GM19324 (cell line): ENCODE data around the gene OSBPL8.

Experiments used
- ATAC-seq: cut with Tn5 transposase; IDR thresholded peaks from one replicate; pipeline ENCODE4 v1.9.1; 2021; ENCODE audit warnings: mild to moderate bottlenecking, moderate library complexity; ENCODE audit not compliant: unreplicated experiment, low FRiP score

Gene OSBPL8, protein sequence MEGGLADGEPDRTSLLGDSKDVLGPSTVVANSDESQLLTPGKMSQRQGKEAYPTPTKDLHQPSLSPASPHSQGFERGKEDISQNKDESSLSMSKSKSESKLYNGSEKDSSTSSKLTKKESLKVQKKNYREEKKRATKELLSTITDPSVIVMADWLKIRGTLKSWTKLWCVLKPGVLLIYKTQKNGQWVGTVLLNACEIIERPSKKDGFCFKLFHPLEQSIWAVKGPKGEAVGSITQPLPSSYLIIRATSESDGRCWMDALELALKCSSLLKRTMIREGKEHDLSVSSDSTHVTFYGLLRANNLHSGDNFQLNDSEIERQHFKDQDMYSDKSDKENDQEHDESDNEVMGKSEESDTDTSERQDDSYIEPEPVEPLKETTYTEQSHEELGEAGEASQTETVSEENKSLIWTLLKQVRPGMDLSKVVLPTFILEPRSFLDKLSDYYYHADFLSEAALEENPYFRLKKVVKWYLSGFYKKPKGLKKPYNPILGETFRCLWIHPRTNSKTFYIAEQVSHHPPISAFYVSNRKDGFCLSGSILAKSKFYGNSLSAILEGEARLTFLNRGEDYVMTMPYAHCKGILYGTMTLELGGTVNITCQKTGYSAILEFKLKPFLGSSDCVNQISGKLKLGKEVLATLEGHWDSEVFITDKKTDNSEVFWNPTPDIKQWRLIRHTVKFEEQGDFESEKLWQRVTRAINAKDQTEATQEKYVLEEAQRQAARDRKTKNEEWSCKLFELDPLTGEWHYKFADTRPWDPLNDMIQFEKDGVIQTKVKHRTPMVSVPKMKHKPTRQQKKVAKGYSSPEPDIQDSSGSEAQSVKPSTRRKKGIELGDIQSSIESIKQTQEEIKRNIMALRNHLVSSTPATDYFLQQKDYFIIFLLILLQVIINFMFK

DNA sequence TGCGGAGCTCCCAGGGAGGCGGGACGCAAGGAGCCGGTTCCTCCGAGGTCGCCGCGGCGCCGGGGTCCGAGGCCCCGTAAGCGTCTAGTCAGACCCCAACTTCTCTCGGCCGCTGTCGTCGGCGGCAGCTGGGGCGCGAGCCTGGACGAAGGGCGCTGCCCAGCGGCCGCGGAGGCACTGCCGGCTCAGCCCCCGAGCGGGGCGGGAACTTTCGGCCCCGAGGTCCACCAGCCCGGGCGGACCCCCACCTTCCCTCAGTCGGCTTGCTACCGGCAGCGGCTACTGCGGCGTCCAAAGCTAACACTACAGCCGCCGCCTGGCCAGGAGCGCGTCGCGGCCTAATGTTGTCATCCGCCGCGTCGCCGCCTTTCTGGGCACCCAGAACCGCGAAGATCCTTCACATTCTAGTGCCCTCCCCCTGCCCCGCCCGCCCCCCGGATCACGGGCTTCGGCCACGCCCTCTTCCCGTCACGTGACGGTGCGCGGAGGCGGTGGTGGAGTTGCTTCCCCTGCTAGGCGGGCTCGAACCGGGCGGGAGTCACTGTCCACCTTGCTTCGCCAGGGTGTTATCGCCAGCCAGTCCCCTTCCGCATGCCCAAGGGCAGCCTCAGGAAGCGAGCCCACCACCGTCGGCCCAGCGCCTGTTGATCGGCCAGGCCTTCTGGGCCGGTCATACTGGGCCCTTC is at the start of gene OSBPL8:
TSS of gene OSBPL8 (minus strand) at position 372 of the 686 bp plus-strand sequence. CDS start 72,220 bp downstream, outside the sequence.
- ATAC-seq: peak; percentile 89

DNA sequence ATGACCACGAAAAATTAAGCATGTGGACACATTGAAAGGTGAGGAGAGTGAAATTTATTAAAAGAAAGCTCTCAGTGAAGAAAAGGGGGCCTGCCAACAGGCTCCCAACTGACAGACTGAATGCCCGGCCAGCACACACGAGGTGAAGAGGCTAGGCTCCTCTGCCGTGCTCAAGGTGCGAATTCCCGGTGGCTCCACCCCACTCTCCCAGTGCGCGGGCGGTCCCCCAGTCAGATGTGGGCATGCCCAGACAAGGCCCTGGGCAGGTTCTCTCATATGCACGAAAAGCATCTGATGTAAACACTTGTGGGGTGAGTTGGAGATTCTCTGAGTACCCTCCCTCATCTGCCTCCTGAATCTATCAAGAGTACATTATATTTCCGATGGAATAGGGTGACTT is 48.5 kb upstream of the OSBPL8 start:
- no peak for ATAC-seq

DNA sequence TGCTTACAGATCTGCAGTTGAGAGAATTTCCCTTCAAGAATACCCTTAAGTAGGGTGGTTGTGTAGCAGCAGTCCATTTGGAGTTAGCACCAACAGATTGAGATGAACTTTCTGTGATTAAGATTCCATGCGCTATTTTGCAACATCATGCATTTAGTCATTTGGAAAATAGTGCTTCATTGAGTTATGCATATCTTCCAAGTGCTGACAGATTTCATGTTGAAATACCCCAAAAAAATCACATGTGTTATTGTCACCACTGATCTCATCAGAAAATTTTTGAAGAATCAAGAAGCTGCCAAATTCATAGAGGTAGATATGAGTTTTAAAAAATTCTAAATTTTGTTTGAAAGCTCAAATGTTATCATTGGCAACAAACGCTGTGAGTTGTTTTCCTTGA is 35.5 kb upstream of the OSBPL8 start:
- no peak for ATAC-seq

DNA sequence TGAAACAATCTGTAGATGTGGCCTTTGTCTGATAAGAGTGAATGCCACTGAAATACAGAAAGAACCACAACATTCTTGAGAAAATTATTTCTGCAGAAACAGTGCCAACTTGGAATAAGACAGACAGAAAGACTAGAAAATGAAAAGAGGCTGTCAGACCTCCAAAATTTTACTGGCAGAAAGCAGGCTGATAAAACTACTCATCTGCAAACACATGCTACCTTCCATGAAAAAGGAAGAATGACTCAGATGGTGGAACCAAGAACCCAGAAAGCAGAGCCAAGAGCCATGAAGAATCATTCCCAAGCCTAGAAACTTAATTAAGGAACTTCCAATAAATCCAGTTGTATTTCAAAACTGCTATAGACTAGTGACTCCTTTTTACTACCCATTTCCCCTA is 31.9 kb upstream of the OSBPL8 start:
- no peak for ATAC-seq

DNA sequence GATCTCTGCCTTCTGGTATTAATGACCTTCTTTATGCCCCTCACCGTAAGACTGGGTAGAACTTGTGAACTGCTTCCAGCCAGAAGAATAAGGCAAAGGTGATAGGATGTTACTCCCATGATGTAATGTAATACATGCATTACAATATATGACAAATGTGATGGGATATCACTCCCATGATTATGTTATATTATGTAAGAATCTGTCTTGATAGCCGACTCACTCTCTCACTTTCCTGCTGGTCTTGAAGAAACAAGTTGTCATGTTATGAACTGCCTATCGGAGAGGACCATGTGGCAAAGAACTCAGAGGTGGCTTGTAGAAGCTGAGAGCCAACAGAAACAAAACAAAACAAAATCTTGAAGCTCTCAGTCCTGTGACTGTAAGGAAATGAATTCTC is 30.6 kb upstream of the OSBPL8 start:
- ATAC-seq: no peak

DNA sequence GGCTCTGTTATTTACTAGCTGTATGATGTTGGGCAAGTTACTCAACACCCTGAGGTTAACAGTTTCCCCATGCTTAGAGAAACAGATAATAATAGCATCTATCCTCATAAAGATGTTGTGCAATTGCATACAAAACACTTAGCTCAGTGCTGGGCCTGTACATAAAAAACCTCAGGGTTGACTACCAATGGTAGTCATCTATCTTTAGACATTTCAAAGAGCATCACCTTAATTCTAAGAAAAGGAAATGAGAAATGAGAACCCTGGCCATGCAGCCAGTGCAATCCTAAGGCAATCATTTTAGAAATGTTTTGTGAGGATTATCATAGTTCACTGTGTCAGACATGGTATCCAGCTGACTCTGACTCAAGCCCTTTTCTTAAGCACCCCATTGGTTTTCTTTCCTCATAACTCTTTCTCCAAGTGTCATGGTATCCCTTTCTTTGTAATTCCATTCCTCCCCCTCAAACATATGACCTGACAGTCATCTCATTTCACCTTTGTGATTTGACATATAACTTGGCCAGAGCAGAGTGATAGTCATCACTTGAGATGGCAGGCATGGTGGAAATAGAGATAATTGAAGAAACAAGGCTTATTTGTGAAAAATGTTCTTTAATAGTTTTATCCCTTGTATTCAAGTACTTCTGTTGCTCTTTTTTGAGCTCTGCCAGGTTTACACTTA is 29.5 kb upstream of the OSBPL8 start:
- ATAC-seq: no peak

DNA sequence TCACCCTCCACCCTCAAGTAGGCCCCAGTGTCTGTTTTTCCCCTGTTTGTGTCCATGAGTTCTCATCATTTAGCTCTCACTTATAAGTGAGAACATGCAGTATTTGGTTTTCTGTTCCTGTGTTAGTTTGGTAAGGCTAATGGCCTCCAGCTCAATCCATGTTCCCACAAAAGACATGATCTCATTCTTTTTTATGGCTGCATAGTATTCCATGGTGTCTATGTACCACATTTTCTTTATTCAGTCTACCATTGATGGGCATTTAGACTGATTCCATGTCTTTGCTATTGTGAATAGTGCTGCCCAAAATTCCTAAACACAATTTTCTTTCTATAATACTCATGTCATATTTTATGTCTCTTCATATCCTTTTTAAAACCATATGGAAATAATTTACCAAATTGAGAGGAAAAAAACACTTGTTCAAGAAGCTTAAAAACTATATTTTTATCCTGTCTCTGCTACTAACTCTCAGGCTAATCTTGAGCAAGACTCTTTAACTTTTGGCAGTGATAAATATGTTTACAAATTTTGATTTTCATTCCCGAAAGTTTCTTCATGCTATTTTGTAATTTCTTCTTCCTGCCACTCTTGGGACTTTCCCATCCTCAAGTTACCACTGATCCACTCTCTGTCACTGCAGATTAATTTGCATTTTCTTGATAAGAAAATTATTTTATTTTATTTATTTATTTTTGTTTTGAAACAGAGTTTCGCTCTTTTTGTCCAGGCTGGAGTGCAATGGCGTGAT is 28.0 kb upstream of the OSBPL8 start:
- no peak for ATAC-seq

DNA sequence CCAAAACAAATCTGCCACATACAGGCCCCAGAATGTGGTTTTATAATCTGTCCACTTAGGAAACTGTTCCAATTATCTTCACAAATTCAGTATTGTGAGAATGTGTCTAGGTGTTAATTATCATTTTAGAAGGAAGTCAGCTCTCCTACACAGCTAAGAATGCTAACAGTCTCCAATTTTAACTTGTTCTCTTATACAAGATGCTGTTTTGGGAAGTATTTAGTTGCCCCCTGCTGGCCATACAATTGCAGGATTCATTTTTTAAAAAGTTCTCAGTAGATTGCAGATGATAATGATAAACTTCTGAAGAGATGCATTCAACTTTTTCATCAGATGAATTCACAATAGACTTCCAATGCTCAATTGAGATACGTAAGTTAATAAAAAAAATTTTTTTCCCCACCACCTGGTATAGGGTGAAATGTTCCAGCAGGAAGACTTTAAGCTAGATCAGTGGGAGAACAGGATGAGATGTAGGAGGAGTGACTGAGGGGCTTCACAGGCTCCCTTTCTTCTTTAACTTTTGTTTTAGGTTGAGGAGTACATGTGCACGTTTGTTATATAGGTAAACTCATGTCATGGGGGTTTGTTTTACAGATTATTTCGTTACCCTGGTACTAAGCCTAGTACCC is 27.3 kb upstream of the OSBPL8 start:
- no peak for ATAC-seq

DNA sequence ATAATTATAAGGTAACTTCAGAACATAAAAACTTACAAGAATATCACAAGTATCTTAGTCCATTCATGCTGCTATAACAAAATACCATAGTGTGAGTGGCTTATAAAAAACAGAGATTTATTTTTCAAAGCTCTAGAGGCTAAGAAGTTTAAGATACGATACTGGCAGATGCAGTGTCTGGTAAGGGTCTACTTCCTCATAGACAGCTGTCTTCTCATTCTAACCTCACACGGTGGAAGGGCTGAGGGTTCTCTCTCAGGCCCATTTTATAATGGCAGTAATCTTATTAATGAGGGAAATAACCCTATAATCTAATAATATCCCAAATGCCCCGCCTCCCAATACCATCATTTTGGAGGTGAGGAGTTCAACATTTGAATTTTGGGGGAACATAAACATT is 23.7 kb upstream of the OSBPL8 start:
- ATAC-seq: no peak

DNA sequence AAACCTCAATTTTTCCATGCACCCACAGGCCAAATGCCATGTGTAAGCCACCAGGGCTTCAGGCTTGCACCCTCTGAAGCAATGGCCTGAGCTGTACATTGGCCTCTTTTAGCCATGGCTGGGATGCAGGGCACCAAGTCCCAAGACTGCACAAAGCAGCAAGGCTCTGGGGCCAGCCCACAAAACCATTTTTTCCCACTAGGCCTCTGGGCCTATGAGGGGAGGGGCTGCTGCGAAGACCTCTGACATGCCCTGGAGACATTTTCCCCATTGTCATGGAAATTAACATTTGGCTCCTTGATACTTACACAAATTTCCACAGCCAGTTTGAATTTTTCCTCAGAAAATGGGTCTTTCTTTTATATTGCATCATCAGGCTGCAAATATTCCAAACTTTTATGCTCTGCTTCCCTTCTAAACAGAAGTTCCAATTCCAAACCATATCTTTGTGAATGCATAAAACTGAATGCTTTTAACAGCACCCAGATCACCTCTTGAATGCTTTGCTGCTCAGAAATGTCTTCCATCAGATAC is 14.3 kb upstream of the OSBPL8 start:
- ATAC-seq: no peak

DNA sequence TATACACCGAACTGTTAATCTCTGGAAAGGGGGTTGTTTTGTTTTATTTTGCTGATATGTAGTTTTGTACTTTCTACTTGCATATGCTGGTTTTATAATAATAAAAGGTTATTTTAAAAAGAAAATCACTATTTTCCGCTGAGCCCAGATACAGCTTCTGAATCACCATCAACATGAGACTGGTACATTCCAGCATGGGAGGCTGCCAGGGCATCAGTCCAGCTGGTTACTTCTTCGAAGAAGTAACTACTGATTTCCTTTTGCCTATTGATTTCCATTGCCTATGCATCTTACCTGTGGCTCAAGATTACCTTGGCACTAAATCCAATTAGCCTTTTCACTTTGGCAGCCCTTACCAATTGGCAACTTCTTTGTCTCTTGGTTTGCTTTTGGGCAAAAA is 11.7 kb upstream of the OSBPL8 start:
- ATAC-seq: no peak

DNA sequence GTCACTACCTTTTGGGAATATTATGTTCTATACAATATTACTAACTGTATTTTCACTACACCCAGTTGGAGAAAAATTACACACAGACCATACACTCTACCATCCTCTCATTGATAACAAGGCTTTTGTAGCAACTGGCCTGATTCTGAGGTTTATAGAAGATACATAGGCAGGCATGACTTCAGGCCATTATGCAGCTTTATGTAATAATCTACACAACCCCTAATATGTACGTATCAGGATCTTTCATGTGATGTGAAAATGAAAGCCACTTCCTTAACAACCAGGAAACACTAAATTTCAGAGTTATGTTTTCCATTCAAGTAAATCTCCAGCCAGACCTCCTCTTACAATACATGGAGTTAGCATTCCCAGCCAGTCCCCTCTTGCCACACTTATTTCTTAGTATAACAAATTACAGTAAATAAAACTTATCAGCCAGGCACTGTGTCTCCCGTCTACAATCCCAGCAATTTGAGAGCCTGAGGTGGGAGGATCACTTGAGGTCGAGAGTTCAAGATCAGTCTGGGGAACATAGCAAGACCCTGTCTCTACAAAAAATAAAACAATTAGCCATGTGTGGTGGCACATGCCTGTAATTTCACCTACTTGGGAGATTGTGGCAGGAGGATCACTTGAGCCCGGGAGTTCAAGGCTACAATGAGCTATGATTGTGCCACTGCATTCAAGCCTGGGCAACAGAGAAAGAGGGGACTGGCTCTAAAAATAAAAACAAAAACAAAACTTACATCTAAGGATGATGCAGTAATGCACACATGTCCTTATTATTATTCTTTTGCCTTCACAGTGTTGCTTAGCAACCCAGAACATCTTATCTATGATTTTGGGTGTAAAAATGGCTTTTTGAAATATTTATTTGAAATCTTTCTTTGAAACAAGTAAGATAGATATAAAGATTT is 10.4 kb upstream of the OSBPL8 start:
- no peak for ATAC-seq

DNA sequence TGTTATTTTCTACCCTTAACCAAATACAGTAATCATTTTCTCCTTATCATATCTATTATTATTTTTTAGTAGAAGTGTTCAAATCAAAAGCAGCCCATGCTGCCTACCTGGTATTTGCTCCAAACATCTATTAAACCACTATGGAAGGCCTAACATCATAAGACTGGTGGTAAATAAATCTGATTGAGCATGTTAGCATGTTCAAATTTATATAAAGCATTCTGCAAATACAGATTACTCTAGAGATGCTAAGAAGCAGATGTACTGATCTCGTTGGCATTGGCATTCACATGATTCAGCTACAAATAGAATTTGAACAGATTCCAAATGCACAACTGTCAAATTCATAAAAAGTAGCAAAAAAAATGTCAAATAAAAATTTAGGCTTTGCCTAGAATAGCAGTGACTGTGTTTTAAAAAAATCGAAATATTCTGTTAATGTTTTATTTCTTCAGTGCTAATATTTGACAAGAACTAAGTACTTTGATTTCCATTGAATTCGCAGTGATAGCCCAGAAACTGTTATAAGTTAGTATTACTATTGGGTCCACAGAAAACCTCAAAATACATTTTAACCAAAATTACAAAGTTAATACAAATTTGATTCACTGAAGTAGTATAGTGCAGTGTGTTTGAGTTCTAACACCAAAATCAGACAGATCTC is 9.4 kb upstream of the OSBPL8 start:
- ATAC-seq: no peak

DNA sequence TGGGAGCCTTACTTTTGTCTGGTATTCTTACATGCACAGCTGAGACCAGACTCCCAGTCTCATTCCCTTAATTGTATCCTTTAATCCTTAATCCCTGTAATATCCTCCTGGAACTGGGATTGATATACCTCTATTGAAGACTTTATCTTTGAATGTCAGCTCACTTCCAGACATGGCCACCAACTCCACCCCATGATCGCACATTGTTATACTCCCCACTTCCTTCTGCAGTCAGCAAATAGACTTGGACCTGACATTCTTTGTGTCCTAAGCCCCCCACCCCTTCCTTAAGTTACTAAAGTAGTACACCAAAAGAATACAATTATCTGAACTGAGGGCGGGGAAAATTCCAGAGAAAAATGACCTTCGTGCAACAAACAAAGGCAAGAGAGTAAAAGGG is 8.6 kb upstream of the OSBPL8 start:
- no peak for ATAC-seq

DNA sequence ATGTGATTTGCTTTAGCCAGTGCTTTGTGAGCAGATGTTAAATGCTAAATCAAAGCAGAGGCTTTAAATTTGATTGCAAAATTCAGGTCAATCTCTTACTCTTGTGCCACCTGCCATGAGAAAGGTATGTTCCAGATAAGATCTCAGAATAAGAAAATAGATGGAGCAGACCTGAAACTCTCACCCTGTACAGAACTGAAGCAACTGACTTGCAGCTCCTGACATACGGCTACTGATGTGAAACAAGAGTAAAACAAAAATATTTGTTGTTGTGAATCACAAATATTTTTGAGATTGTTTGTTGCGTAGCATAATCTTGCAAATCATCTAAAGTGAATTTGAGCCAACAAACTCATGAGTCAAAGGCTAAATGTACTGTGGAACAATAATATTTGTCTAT is 3.5 kb upstream of the OSBPL8 start:
- ATAC-seq: no peak

DNA sequence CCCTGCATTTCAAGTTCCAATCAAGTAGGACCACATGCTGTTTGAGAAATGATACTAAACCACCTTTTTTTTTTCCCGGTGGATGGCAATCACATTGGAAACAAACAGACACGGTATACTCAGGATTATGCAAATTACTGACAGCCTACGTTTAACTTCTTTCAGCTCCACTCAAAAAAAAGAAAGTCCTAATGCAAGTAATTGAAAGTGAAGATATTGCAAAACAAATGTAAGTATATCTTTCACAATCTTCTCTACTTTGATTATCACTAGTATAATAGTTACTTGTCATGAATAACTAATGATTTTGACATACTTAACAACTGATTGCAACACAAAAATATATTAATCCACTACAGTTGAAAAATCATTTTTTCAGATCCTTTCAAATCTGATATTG is 2.6 kb upstream of the OSBPL8 start:
- ATAC-seq: no peak

DNA sequence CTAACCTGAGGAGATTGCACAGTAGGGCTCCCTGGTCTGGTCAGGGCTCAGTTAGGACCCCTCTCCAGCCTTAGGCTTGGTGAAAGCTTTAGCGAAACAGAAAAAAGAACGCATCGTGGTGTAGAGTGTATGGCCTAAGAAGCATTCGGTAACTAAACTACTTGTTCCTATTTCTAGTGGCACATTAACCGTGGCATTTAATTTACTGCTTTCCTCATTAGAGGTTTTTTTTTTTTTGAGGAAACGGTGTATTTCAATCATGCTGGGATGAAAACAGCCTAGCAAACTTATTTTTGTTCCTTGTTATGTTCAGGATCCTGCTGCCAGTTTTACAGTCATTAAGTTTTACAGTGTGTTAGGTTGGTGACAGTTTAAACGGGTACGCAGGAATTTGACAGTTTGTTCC is 518 bp upstream of the OSBPL8 start:
- peak; percentile 51 for ATAC-seq
